H1 (cell line): ENCODE results near the gene CDON. TPM values are rescaled to one million over a fixed set of nuclear protein-coding genes. Genes with fewer than 3 reads are reported as not detected.

ENCODE experiments used
- ATF3 ChIP-seq: IDR thresholded peaks from 2 replicates; pipeline ENCODE4 v1.6.1; 2011; ENCODE audit warnings: low read depth, mild to moderate bottlenecking, low read length; ENCODE audit not compliant: insufficient read depth
- CREB1 ChIP-seq: IDR thresholded peaks from 2 replicates; pipeline ENCODE4 v1.6.1; 2012; ENCODE audit warnings: inconsistent platforms
- RXRA ChIP-seq: IDR thresholded peaks from 2 replicates; pipeline ENCODE4 v1.6.1; 2011; ENCODE audit warnings: low read depth, mild to moderate bottlenecking, low read length, moderate library complexity; ENCODE audit not compliant: insufficient read depth
- SAP30 ChIP-seq: fragments of 300-600 bp; sonication (generic); IDR thresholded peaks from 2 replicates; pipeline ENCODE4 v1.7.1; 2012; ENCODE audit warnings: low read length, moderate library complexity, mild to moderate bottlenecking, inconsistent platforms; ENCODE audit not compliant: insufficient read depth, insufficient replicate concordance
- SP2 ChIP-seq: IDR thresholded peaks from 2 replicates; pipeline ENCODE4 v1.6.1; 2012; ENCODE audit warnings: mild to moderate bottlenecking, low read length, inconsistent platforms
- TAF1 ChIP-seq: IDR thresholded peaks from 2 replicates; pipeline ENCODE4 v1.6.1; 2011; ENCODE audit warnings: mild to moderate bottlenecking, low read depth, low read length
- TEAD4 ChIP-seq: IDR thresholded peaks from 2 replicates; pipeline ENCODE4 v1.6.1; 2012; ENCODE audit warnings: low read depth, low read length, inconsistent platforms, mixed read lengths
- polyA plus RNA-seq, 7 experiments: library from polyadenylated mRNA; depleted of rRNA in 3 of 7; stranded (reverse) in 5 of 7; unstranded in 2 of 7; fragments of >200 nt in 5 of 7; fragments of 200-250 nt in 2 of 7; gene quantifications; 1 replicate in 5 of 7; 2 replicates in 1 of 7; 4 replicates in 1 of 7; pipeline versions ENCODE4 v1.2.1 to v1.2.3, GENCODE V29; 2011 to 2013; ENCODE audit warnings: missing spikeins in 2 of 7, mixed read lengths in 2 of 7
- total RNA-seq: library from RNA; stranded (reverse); fragmentation: NEBNext Ultra II Directional; extraction: Animal tissue kit (Norgen Biotek cat#: 25700); gene quantifications from 2 replicates; pipeline ENCODE4 v1.2.1, GENCODE V29; 2021

Gene CDON
- total and polyA plus RNA-seq, 2 of the 8 experiments (the other 6 are each of a cell fraction or from before 2014, with no cell fraction given): 11.0 to 32.5 TPM

- TF ChIP-seq ATF3: no peak
- no peak for TF ChIP-seq SAP30
- TF ChIP-seq TEAD4: no peak
- TF ChIP-seq RXRA: no peak
- no peak for TF ChIP-seq SP2
- TF ChIP-seq TAF1: no peak
- TF ChIP-seq CREB1: no peak
These were observed 91.0 kb downstream of the CDON start (continued) for GRCh38 chr11:125971618-125972017.
